Adipocyte (in vitro differentiated cells): ENCODE results near the gene SLC13A4.
"Not testable (repeated sequence)": the region's sequence is repeated elsewhere in the genome, so short reads cannot be mapped to it uniquely, and the experiment has no call there.

Experiments used
- DNase-seq: peaks from one replicate; pipeline ENCODE4 v3.0.0-alpha.2; 2015; ENCODE audit warnings: low read depth
- H3K27me3 ChIP-seq: replicated peaks from 2 replicates; pipeline ENCODE4 v1.7.0; 2013; ENCODE audit warnings: mild to moderate bottlenecking, low read length, moderate library complexity; ENCODE audit not compliant: control insufficient read depth, insufficient read depth
- H3K36me3 ChIP-seq: 2 replicates; pipeline ENCODE4 v1.7.0; 2013; ENCODE audit warnings: low read length, mild to moderate bottlenecking, moderate library complexity; ENCODE audit not compliant: control insufficient read depth, insufficient read depth, severe bottlenecking
- H3K4me1 ChIP-seq: 2 replicates; pipeline ENCODE4 v1.7.0; 2013; ENCODE audit warnings: mild to moderate bottlenecking, low read length, moderate library complexity; ENCODE audit not compliant: control insufficient read depth, insufficient read depth
- H3K4me3 ChIP-seq: 2 replicates; pipeline ENCODE4 v1.7.0; 2013; ENCODE audit warnings: mild to moderate bottlenecking, low read length, moderate library complexity
- H3K9ac ChIP-seq: 2 replicates; pipeline ENCODE4 v1.7.0; 2013; ENCODE audit warnings: mild to moderate bottlenecking, low read length, moderate library complexity
- H3K9me3 ChIP-seq: 2 replicates; pipeline ENCODE4 v1.7.0; 2013; ENCODE audit warnings: mild to moderate bottlenecking, low read length, moderate library complexity; ENCODE audit not compliant: control insufficient read depth

Gene SLC13A4

GRCh38 chr7:135667626-135668025 is 60.4 kb downstream of the SLC13A4 start:
- not testable (repeated sequence) for H3K27me3 ChIP-seq, H3K4me3 ChIP-seq, H3K9ac ChIP-seq, DNase-seq, H3K36me3 ChIP-seq, H3K9me3 ChIP-seq
- H3K4me1 ChIP-seq, result peaks cover 60% of the 10 kb centered on the region

GRCh38 chr7:135666846-135667245 is 61.1 kb downstream of the SLC13A4 start:
- Histone ChIP-seq H3K4me3 (no peak overlapping the region), H3K27me3 (no peaks in the 10 kb centered on the region), H3K36me3 (no peaks in the 10 kb centered on the region), H3K4me1 (peaks cover 59% of the 10 kb centered on the region), H3K9me3 (no peaks in the 10 kb centered on the region), H3K9ac (no peak overlapping the region)
- DNase-seq, result no peak

GRCh38 chr7:135666156-135666555 is 61.8 kb downstream of the SLC13A4 start:
- no peak for DNase-seq
- Histone ChIP-seq H3K4me3 (no peak overlapping the region), H3K36me3 (no peaks in the 10 kb centered on the region), H3K9ac (no peak overlapping the region), H3K4me1 (peaks cover 56% of the 10 kb centered on the region), H3K27me3 (no peaks in the 10 kb centered on the region), H3K9me3 (no peaks in the 10 kb centered on the region)

GRCh38 chr7:135665042-135665441 is 62.9 kb downstream of the SLC13A4 start:
- H3K9me3 ChIP-seq, result no peaks in the 10 kb centered on the region
- no peaks in the 10 kb centered on the region for H3K27me3 ChIP-seq
- no peak overlapping the region for H3K4me3 ChIP-seq
- no peaks in the 10 kb centered on the region for H3K36me3 ChIP-seq
- H3K4me1 ChIP-seq, result peaks cover 45% of the 10 kb centered on the region
- DNase-seq, result no peak
- peak overlapping the region; percentile 41 for H3K9ac ChIP-seq

GRCh38 chr7:135664046-135664589 is 63.9 kb downstream of the SLC13A4 start:
- Histone ChIP-seq H3K36me3 (no peaks in the 10 kb centered on the region), H3K9me3 (no peaks in the 10 kb centered on the region), H3K4me1 (peaks cover 36% of the 10 kb centered on the region), H3K27me3 (no peaks in the 10 kb centered on the region), H3K4me3 (peak overlapping the region; percentile 93), H3K9ac (peak overlapping the region; percentile 97)
- peak; percentile 36 for DNase-seq

- no peaks in the 10 kb centered on the region for H3K9me3 ChIP-seq
- H3K4me3 ChIP-seq, result peak within 1 kb of the TSS; percentile 93
These were observed 65.4 kb downstream of the SLC13A4 start, which contains the start of gene STMP1 for GRCh38 chr7:135662373-135663114. Gene STMP1 (plus strand): TSS chr7:135662514.

GRCh38 chr7:135662123-135662372 is 65.9 kb downstream of the SLC13A4 start:
- no peak for DNase-seq
- Histone ChIP-seq H3K4me3 (peak overlapping the region; percentile 93), H3K9ac (peak overlapping the region; percentile 97), H3K27me3 (no peaks in the 10 kb centered on the region), H3K4me1 (peaks cover 36% of the 10 kb centered on the region), H3K36me3 (no peaks in the 10 kb centered on the region), H3K9me3 (no peaks in the 10 kb centered on the region)

More at GRCh38 chr7:135662373-135663114, 65.4 kb downstream of the SLC13A4 start, which contains the start of gene STMP1:
- Histone ChIP-seq H3K9ac (peak within 1 kb of the TSS; percentile 97), H3K36me3 (no peaks in the 10 kb centered on the region), H3K4me1 (peaks cover 36% of the 10 kb centered on the region), H3K27me3 (no peaks in the 10 kb centered on the region)
- peak; percentile 99 for DNase-seq

- DNase-seq, result no peak
- Histone ChIP-seq H3K9me3 (no peaks in the 10 kb centered on the region), H3K27me3 (no peaks in the 10 kb centered on the region), H3K4me3 (peak overlapping the region; percentile 93), H3K4me1 (peaks cover 34% of the 10 kb centered on the region), H3K9ac (peak overlapping the region; percentile 97), H3K36me3 (no peaks in the 10 kb centered on the region)
These were observed 66.5 kb downstream of the SLC13A4 start for GRCh38 chr7:135661311-135662122.

GRCh38 chr7:135659159-135659846 is 68.7 kb downstream of the SLC13A4 start:
- H3K36me3 ChIP-seq, result no peaks in the 10 kb centered on the region
- no peak overlapping the region for H3K4me3 ChIP-seq
- DNase-seq, result no peak
- no peak overlapping the region for H3K9ac ChIP-seq
- H3K4me1 ChIP-seq, result peaks cover 16% of the 10 kb centered on the region
- no peaks in the 10 kb centered on the region for H3K27me3 ChIP-seq
- H3K9me3 ChIP-seq, result no peaks in the 10 kb centered on the region

GRCh38 chr7:135658564-135658963 is 69.4 kb downstream of the SLC13A4 start:
- H3K36me3 ChIP-seq, result no peaks in the 10 kb centered on the region
- no peak overlapping the region for H3K9ac ChIP-seq
- H3K27me3 ChIP-seq, result no peaks in the 10 kb centered on the region
- no peak for DNase-seq
- H3K4me1 ChIP-seq, result peaks cover 8% of the 10 kb centered on the region
- H3K9me3 ChIP-seq, result no peaks in the 10 kb centered on the region
- H3K4me3 ChIP-seq, result no peak overlapping the region
